ENCODE results near the gene KDM6B. TPM values are rescaled to one million over a fixed set of nuclear protein-coding genes. Genes with fewer than 3 reads are reported as not detected.
A peak's percentile ranks its signal among the peaks of the same experiment; 100 is the strongest.

KDM6B gene
- total RNA-seq, 1 experiment from 2014 or later = 0.27 TPM

DNA sequence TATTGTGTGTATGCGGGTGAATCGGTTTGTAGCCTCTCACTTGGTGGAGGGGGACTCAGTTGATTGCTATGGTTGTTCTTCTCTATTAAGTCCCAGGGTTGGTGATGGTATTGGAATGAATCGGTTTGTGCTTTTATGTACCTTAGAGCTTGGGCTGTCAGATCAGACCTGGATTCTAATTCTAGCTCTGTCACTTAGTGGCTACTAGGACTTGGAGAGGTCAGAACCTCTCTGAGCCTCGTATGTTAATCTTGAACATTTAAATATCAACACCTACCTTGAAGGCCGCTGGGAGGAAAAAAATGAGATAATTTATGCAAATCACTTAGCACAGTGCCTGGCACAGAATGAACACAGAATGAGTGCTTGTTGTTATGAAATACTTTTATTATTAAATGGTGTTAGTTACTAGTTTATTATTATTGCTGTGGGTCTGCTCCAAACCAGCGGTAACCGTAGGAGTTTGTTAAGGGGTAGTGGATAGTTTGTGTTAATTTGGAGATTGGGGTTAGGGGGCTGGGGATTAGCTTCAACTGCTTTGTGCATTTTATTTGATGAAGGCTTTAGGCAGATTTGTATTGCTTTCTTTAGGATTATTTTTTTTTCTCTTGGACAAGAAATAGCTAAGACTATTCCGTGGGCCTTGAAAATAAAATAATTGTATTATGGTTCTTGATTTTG is 3.5 kb downstream of the KDM6B start:
- in situ Hi-C loops (cut with HindIII; ENCODE audit: low pct_unique_long_range_greater_than_20kb, low sequenced_read_pairs) = no loop called here

DNA sequence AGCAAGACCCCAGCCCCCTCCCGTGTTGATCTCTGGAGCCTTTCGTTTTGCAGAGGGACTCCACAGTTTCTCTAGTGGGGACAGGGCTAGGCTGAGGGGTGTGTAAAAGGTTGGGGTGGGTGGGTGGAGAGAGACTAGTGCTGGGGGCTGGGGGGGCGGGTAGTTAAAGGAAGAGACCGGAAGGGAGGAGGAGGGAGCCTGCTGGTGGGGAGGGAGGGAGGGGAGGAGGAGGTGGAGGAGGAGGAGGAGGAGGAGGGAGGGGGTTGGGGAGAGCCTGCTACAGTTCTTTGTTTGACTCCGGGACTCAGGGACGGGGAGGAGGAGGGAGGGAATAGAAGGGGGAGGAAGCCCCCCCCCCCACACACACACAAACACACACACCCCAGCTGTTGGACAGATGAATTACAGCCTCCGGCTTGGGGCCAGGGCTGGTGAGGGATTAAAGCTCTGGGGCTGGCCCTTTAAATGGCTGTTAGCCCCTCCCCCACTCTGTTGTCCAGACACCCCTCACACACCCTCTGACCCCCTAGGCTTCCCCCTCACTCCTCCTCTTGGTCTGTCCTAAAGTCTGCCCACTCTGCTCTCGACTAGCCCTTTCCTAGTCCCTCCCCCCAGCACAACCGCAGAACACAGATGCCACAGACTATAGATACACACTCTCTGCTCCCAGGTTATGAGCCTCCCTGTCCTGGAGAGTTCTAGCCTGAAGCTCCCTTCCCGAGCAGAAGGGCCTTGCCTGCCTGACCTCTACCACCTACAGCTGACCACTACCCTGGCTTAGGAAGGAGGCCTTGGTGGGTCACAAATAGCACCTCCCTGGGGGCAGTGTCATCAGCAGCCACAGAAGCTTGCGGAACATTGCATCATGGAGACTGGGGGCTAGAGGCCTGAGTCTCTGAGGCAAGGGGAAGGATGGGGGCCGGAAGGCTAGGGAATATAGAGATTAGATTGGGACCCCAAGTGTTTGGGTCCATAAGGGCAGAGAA is 4.4 kb downstream of the KDM6B start:
- in situ Hi-C loops (cut with HindIII; ENCODE audit: low pct_unique_long_range_greater_than_20kb, low sequenced_read_pairs) = no loop called here
- DNase-seq (ENCODE audit: low read depth) = no peak

More for the DNA sequence above, 3.5 kb downstream of the KDM6B start:
- DNase-seq (ENCODE audit: low read depth) = no peak

DNA sequence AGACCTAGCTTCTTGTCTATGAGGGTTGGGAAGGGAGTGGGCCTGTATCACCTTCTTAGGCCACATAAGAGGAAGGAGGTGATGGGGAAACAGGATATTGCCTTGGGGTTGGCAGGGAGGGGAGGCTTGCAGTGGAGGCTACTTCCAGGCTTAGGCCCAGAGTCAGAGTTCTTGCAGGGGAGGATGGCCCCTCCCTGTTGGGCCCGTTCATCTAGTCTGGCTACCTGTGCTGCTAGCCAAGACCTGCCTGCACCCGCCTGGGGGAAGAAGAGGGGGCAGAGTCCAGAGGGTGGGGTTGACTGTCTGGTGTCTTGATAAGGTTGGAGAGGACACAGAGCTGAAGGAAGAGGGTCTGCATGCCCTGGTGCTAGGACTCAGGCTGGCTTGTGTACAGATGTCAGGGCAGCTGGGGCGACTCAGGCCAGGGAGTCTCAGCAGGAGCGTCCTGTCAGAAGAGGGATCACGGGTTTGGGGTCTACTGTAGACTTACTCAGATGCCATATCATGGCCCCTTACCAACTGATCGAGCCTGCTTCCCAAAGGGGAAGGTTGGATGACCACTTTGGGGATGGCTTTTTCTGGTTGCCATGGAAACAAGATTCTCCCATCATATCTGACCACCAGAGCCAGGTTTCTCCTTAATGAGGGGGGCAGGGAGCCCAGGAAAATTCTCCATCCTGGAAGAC is 5.3 kb downstream of the KDM6B start:
- DNase-seq (ENCODE audit: low read depth) = no peak
- in situ Hi-C loops (cut with HindIII; ENCODE audit: low pct_unique_long_range_greater_than_20kb, low sequenced_read_pairs) = no loop called here

DNA sequence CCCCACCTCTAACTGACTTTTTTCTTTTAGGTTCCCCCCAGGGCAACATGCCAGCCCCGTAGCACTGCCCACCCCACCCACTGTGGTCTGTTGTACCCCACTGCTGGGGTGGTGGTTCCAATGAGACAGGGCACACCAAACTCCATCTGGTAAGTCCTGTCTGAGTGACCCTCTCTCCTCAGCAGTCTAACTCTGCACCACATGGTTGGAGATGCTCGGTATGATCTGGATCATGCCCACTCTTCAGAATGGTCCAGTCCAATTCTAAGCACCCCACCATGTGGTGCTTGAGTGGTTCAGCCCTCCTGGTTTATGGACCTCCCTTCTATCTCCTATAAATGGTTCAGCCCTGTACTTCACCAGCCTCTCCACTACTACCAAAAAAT is 5.9 kb downstream of the KDM6B start:
- DNase-seq (ENCODE audit: low read depth) = no peak
- in situ Hi-C loops (cut with HindIII; ENCODE audit: low pct_unique_long_range_greater_than_20kb, low sequenced_read_pairs) = no loop called here

DNA sequence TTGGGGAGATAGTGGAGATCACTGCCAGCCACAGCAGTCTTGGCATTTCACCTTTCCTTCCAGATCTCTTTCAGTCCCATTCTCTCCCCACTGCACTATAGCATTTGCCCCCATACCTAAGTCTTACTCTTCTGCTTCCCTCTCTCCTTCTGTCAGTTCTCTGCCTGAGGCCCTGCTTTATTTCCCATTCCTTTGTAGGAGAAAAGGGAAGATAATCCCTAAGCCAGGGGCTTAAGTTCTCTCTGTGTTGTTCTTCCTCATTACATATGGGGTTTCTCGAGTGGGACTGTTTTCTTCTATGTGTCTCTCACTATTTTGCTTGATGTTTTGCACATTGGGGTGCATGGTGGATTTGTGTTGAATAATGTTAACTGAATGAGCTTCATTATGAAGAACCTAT is 6.4 kb downstream of the KDM6B start:
- DNase-seq (ENCODE audit: low read depth) = no peak
- in situ Hi-C loops (cut with HindIII; ENCODE audit: low pct_unique_long_range_greater_than_20kb, low sequenced_read_pairs) = no loop called here

DNA sequence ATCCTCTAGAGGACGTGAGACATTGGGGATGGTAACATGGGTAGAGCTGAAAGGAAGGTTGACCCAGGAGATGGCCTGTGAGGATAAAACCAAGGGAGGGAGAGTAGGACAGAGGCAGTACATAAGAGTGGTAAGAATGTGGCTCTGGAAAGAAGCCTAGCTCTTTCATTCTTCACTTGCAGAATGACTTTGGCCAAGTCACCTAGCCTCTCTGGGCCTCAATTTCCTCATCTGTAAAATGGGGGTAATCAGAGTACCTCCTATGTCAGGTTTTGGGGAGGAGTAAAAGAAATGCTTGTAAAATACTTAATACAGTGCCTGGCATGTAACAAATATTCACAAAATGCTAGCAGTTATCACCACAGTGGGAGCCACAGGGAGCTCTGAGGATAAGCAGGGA is 6.9 kb downstream of the KDM6B start:
- no peak for DNase-seq (ENCODE audit: low read depth)
- in situ Hi-C loops (cut with HindIII; ENCODE audit: low pct_unique_long_range_greater_than_20kb, low sequenced_read_pairs) = no loop called here

DNA sequence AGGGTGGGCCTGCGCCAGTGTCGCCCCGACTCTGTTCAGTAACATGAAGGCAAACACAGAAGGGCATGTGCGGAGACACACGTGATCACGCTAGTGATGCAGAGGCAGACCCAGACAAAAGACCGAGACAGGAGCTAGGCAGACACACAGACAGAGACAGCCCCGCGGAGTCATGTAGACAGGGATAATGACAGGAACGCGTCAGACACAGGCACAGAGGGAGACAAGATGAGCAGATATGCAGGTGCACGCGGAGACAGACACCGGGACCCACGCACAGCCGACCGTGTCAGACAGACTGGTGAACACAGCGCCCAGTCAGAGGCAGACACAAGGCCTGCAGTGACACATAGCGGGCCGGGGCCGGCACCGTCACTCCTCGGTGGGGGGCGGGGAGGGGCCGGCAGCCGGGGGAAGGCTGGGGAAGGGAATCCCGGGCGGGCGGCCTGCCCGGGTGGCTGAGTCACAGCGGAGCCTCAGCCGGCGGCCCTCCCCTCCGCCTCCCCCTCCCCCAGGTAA is 7.4 kb downstream of the KDM6B start:
- in situ Hi-C loops (cut with HindIII; ENCODE audit: low pct_unique_long_range_greater_than_20kb, low sequenced_read_pairs) = no loop called here
- DNase-seq (ENCODE audit: low read depth) = no peak

DNA sequence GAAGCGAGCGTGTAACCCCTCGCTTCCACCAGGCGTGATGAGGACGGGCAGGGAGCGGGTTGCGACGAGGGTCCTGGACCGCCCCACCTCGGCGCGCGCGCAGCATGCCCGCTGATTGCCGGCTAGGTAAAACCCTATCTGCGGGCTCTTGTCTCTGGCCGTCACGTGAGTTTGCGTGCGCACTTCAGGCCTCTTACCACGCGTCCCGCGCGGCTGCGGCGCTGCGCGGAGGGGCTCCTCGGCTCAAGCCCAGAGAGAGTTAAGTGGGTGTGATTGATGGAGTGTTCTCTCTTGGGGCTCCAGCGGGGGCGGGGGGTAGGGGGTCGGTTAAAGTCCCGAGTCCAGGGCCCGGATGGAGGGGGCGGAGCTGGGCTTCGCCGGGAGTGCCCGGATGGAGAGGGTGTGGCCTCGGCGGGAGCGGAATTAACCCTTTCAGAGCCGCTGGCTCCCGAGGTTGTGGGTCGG is 7.9 kb downstream of the KDM6B start:
- in situ Hi-C loops (cut with HindIII; ENCODE audit: low pct_unique_long_range_greater_than_20kb, low sequenced_read_pairs) = no loop called here
- peak; percentile 81 for DNase-seq (ENCODE audit: low read depth)

DNA sequence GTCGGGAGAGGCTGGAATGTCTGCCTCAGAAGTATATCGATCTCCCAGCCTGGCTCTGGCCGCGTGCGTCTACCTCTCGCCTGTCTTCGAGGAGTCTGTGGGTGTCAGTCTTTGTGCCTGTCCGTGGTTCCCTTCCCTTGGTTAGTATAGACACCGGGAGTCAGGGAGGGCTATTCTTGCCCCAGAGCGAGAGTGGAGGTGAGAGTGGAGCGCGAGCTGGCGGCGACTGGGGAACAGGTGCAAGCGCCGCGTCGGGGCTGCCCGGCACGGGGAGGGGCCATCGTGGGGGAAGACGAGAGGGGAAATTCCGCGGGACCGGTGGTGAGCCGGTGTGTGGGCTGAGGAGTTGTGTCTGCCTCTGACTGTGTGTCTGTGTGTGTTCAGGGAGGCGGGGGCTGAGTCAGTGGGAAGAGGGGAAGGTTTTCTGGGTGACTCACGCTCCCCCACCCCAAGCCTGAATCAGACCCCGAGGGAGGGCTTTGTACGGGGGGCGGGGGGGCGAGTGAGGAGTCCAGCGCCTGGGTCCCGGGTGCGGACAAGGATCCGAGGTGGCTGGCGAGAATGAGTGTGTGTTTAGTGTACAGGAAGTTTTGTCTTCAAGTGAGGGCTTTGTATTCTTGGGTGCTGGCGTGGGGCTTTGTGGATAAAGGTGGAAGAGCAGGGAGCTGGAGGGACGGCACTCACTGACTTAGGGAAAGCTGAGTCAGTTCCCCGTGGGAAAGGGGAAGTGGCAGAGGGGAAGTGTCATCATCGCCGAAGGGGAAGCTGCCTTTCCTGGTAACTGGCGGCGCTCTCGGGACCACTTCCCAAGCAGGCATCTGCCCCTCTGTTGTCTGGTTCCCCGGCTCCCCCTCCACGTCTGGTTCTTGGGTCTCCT is 8.6 kb downstream of the KDM6B start:
- DNase-seq (ENCODE audit: low read depth) = peak; percentile 61
- in situ Hi-C loops (cut with HindIII; ENCODE audit: low pct_unique_long_range_greater_than_20kb, low sequenced_read_pairs) = no loop called here

DNA sequence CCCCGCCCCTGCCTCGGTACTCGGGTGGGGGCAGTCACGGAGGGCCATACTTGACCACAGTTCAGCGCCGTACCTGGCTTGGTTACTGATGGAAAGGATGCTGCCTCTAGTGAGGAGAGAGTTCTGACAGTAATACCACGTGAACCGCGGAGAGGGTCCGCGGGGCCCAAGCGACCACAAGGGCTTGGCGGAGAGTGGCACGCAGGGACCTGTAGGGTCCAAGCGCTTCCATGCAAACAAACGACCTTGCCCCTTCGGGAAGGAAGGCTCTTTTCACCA is 9.2 kb downstream of the KDM6B start:
- DNase-seq (ENCODE audit: low read depth) = no peak
- in situ Hi-C loops (cut with HindIII; ENCODE audit: low pct_unique_long_range_greater_than_20kb, low sequenced_read_pairs) = no loop called here

DNA sequence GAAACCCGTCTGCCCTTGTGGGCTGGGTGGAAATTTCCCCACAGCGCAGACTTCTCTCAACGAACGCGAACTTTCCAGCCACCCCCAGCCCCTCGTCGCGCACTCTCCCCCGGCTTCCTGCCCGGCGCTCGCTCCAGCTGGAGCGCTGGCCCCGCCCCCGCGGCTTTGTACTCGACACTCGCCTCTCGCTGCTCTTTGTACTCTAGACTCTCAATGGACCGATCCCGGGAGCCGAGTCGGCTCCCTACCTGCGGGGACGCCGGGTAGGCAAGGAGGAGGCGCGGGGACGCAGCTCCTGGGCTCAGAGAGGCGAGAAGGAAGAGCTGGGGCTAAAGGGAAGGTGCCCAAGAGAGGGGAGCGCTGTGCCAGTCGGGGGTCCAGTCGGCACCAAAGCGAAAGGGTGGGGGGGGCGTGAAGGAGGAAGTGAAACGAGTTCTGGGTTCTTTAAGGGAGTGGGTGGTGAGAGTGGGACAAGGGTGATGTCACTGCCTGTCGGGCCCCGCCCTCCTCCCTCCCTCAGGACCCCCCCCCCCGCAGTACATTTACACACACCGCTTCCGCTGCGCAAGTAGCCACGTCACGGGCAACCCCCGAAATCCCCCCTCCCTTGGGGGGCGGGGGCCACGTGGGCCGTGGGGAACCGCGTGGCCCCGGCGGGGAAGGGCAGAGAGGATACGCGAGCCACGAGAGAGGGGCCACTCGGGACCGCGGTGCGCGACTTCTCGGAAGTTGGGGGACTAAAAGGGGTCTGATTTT is 9.7 kb downstream of the KDM6B start:
- peak; percentile 71 for DNase-seq (ENCODE audit: low read depth)
- in situ Hi-C loops (cut with HindIII; ENCODE audit: low pct_unique_long_range_greater_than_20kb, low sequenced_read_pairs) = no loop called here

DNA sequence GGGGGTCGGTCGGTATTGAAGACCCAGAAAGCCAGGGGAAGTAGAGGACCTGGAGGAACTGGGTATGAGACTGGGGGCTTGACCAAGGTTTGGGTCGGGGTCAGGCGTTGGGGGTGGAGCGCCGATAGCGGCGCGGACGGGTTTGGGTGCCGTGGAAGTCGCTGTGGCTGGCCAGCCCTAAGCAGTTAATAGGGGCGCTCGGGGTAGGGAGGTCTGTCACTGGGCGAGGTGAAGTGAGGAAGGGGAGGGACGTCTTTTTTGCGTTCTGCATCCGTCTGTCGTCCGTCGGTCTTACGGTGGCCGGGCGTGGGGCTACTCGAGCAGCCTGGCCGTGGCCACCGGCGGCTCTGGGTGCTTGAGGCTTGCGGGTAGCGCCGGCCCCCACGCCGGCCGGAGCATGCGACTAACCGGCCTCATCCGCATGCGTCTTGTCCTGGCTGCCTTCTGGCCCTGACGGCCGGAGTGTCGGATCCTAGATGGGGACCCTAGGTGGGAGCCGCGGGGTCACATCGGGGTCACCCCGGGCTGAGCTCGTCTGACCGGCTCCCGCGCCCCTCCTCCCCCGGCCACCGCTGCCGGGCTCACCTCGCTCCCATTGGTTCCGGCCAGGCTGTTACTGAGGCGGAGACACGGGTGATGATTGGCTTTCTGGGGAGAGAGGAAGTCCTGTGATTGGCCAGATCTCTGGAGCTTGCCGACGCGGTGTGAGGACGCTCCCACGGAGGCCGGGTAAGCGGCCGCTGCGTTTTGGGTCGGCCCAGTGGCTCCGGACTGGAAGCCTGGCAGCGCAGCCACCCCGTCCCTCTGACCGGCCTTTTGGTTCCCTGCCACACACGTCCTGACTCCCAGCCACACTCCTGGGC is 10.5 kb downstream of the KDM6B start:
- DNase-seq (ENCODE audit: low read depth) = peak; percentile 89
- in situ Hi-C loops (cut with HindIII; ENCODE audit: low pct_unique_long_range_greater_than_20kb, low sequenced_read_pairs) = no loop called here

DNA sequence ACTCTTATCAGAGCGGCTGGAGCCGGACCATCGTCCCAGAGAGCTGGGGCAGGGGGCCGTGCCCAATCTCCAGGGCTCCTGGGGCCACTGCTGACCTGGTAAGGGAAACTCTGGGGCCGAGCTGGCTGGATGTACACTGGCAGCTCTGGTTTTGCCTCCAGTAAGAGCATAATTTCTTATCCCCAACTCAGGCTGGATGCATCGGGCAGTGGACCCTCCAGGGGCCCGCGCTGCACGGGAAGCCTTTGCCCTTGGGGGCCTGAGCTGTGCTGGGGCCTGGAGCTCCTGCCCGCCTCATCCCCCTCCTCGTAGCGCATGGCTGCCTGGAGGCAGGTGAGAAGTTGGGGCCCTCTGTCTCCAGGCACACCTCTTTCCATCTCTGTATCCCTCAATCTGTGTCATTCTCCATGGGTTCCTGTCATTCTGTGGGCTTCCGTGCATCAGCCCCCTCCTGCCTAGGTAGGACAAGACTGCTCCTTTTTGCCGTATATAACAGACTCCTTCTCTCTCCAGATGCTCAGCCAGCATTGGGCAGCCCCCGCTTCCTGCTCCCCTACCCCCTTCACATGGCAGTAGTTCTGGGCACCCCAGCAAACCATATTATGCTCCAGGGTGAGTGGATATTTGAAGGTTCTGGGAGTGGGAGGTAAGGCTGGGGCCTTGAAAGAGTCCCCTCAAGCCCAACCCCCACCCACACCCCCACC is 11.5 kb downstream of the KDM6B start:
- in situ Hi-C loops (cut with HindIII; ENCODE audit: low pct_unique_long_range_greater_than_20kb, low sequenced_read_pairs) = no loop called here

DNA sequence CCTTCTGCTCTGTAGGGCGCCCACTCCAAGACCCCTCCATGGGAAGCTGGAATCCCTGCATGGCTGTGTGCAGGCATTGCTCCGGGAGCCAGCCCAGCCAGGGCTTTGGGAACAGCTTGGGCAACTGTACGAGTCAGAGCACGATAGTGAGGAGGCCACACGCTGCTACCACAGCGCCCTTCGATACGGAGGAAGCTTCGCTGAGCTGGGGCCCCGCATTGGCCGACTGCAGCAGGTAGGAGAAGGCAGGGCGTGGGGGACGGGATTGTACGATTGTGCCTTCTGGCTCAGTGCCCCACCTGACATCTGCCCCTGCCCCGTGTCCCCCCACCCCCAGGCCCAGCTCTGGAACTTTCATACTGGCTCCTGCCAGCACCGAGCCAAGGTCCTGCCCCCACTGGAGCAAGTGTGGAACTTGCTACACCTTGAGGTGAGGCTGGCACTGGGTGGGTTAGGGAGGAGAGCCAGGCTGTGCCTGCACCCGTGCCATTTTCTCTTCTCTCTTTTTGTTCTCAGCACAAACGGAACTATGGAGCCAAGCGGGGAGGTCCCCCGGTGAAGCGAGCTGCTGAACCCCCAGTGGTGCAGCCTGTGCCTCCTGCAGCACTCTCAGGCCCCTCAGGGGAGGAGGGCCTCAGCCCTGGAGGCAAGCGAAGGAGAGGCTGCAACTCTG is 12.2 kb downstream of the KDM6B start:
- in situ Hi-C loops (cut with HindIII; ENCODE audit: low pct_unique_long_range_greater_than_20kb, low sequenced_read_pairs) = no loop called here
- no peak for DNase-seq (ENCODE audit: low read depth)

More for the DNA sequence above, 11.5 kb downstream of the KDM6B start:
- no peak for DNase-seq (ENCODE audit: low read depth)

All from Caki2 (cell line).